Left renal pelvis (tissue), 4 donors: ENCODE results near the gene TNFSF10. TPM values are rescaled to one million over a fixed set of nuclear protein-coding genes. Genes with fewer than 3 reads are reported as not detected.

Experiments used
- DNase-seq, 4 donors: peaks; one replicate each; pipeline ENCODE4 v3.0.0-alpha.2; 2013; ENCODE audit warnings: low read depth in 4 of 4, low spot score in 3 of 4
- polyA plus RNA-seq, 4 donors: library from polyadenylated mRNA; unstranded; fragments of 120-200 nt; gene quantifications; one replicate each; pipeline ENCODE4 v1.2.1, GENCODE V29; 2013; ENCODE audit not compliant: insufficient read length in 4 of 4

TNFSF10 gene
- polyA plus RNA-seq, 4 donors = 8.4 to 51.1 (median 36.9) TPM

- no peak for DNase-seq
Observed at GRCh38 chr3:172519740-172520139, 3.5 kb downstream of the TNFSF10 start.

- no peak for DNase-seq
Observed at GRCh38 chr3:172518929-172519640, 4.1 kb downstream of the TNFSF10 start.

GRCh38 chr3:172517859-172518466, 5.3 kb downstream of the TNFSF10 start:
- no peak for DNase-seq

DNA sequence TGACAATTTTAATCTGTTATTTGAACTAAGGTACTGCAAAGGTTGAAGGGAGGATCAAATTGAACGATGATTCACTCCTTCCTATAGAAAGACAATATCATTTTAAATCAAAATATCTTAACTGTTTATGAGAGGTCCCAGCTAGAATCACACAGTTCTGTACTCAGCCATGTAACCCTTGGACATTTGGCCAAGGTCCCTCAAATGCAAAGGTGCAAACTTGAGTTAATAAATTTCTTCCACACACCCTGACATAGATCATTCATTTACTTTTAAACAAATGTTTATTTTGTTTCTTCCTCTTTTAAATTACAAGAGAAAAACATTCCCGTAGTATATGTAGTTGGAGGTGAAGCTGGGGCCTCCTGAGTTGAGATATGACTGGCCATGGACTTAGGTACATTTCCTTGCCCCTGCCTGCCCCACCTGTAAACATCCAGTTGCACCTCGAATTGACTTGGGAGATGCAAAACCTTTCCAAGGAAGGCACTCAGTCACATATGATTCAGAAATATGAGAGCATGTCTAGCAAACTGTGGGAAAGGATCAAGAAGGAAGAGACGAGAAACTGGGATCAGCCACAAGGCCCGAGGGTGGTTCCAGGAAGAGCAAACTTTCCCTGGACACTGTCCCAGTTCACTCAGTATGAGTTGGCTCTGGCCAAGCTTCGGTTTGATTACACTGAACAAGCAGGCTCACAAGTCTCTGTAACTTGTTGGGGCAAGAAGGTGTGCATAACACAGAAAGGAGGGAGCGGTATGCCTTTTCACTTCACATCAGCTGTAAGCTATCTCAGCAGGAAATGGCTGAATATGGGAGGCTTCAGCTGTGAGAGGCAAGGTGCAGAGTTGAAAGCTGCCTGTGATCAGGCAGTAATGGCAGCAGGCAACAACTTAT, 6.7 kb downstream of the TNFSF10 start:
- DNase-seq = no peak

GRCh38 chr3:172515130-172515918, 7.9 kb downstream of the TNFSF10 start:
- DNase-seq = no peak

- DNase-seq = no peak
Observed at GRCh38 chr3:172514678-172515077, 8.6 kb downstream of the TNFSF10 start.

GRCh38 chr3:172513488-172513887, 9.7 kb downstream of the TNFSF10 start:
- DNase-seq = no peak

DNA sequence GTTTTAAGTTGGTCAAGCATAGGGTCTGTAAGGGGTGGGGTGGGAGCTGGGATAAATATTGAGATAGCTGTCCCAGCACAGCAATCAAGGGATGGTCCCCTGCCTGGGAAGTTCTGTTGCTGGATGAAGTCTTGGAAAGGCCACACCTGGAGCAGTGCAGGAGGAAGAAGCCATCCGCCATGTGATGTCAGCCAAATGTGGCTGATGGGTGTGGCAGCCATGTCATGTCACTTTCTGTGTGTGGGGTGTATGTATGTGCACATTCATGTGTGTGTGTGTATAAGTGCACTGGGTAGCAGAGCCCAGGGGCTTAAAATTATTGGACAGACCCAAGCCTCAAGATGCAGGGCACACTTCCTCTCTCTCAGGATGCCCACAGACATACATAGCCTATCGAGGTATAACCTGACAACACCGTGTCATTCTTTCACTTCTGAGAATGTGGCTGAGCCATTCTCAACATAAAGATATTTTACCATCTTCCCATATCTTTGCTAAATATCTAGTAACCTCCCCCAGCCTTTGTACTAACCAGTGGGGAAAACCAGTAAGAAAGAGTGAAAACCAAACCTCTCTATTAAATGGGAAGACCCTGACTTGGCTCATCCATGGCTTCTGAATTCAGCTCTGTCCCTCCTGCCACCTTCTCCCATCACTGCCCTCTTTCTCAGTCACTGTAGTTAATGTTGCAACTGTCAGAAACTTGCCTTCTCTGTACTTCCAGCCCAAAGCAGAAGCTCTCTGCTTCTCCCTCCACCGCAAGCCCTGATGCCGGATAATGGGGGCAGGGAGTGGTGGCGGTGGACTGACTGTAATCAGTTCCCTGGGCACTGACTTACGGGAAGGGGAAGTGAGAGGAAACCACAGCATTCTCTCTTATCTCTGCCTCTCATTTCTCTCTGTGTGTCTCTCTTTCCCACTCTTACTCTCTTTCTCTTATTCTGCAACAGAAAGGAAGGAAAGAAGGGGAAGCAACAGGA, 11.2 kb downstream of the TNFSF10 start:
- no peak for DNase-seq

GRCh38 chr3:172506094-172506493, 17.1 kb downstream of the TNFSF10 start:
- DNase-seq = no peak

DNA sequence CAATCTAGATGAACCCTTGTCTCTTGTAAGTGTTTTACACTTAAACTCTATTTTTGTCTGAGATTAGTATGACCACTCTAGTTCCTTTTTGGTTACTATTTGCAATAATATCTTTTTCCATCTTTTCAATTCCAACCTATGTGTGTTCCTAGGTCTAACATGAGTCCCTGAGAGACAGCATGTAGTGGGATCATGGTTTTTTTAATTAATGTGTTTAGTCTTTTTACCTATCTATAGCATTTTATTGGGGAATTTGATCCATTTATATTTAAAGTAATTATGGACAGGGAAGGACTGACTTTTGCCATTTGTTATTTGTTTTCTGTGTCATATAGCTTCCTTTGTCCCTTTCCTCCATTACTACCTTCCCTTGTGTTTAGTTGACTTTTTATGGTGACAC, 21.7 kb downstream of the TNFSF10 start:
- no peak for DNase-seq

GRCh38 chr3:172490198-172490669, 33.0 kb downstream of the TNFSF10 start:
- DNase-seq = peak; percentile 23 to 45 (median 38)

DNA sequence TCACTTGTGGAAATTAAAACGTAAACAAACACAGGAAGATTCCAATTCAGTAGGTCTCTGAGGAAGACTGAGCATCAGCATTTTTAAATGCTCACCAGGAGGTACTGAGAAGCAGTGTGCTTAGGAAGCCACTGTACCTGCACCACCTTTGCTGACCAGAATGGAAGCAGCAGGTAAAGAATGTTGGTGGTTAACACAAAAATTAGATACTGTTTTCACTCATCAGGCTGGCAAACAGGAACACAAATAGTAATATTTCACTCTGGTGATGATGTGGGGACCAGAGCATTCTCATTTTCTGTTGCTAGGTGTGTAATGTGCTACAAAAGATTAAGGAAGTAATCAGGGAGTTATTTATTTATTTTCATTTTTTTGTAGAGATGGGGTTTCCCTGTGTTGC, 45.1 kb downstream of the TNFSF10 start:
- no peak for DNase-seq

- DNase-seq = no peak
Observed at GRCh38 chr3:172476347-172476746, 46.9 kb downstream of the TNFSF10 start.

- no peak for DNase-seq
Observed at GRCh38 chr3:172475703-172476102, 47.5 kb downstream of the TNFSF10 start.

GRCh38 chr3:172471903-172472302, 51.3 kb downstream of the TNFSF10 start:
- no peak for DNase-seq

- no peak for DNase-seq
Observed at GRCh38 chr3:172470588-172470987, 52.6 kb downstream of the TNFSF10 start.

- DNase-seq = no peak
Observed at GRCh38 chr3:172467170-172467824, 55.9 kb downstream of the TNFSF10 start.

DNA sequence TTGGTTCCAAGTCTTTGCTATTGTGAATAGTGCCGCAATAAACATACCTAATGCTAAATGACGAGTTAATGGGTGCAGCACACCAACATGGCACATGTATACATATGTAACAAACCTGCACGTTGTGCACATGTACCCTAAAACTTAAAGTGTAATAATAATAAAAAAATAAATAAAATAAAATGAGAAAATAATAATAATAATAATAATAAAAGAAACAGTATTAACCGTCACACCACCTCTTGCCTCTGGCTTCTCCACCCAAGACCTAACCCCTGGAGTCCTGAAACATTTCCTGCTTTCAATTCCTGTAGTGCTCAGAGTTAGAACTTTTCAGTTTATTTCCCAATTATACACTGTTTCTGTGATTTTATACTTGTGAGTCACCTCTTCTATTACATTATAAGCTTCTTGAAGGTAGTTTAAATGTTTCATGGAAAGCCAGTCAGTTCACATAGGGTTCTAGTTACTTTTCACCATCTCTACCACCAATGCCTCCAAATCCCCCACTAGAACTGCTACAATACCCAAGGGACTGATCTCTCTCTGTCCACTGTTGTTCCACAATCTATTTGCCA, 56.6 kb downstream of the TNFSF10 start:
- no peak for DNase-seq
